Omental fat pad (tissue), 4 donors: Measurements from ENCODE around the gene NTF3. TPM values are rescaled to one million over a fixed set of nuclear protein-coding genes. Genes with fewer than 3 reads are reported as not detected.

Experiments
- ATAC-seq: fragments of 150-250 bp; one replicate; pipeline ENCODE4 v1.9.1; 2016; ENCODE audit warnings: mild to moderate bottlenecking, moderate library complexity; ENCODE audit not compliant: low FRiP score
- DNase-seq: peaks from one replicate; pipeline ENCODE4 v3.0.0-alpha.2; 2019; ENCODE audit warnings: low spot score
- total RNA-seq, 4 donors: library from RNA; depleted of rRNA; stranded (reverse); fragments of >200 nt; gene quantifications; one replicate each; pipeline ENCODE4 v1.1.0, GENCODE V29; 2016
- TF ChIP-seq, protein P1 (sequence below), 3 donors: fragments of 450-650 bp; IDR thresholded peaks; one replicate each; pipeline ENCODE4 v1.5.1; 2016 to 2017; ENCODE audit warnings: antibody characterized with exemption in 3 of 3, mild to moderate bottlenecking in 3 of 3, moderate library complexity in 2 of 3

Gene NTF3
- total RNA-seq, result not detected

- DNase-seq (no peak), ATAC-seq (peak; percentile 57)
- TF ChIP-seq, protein P1, sequence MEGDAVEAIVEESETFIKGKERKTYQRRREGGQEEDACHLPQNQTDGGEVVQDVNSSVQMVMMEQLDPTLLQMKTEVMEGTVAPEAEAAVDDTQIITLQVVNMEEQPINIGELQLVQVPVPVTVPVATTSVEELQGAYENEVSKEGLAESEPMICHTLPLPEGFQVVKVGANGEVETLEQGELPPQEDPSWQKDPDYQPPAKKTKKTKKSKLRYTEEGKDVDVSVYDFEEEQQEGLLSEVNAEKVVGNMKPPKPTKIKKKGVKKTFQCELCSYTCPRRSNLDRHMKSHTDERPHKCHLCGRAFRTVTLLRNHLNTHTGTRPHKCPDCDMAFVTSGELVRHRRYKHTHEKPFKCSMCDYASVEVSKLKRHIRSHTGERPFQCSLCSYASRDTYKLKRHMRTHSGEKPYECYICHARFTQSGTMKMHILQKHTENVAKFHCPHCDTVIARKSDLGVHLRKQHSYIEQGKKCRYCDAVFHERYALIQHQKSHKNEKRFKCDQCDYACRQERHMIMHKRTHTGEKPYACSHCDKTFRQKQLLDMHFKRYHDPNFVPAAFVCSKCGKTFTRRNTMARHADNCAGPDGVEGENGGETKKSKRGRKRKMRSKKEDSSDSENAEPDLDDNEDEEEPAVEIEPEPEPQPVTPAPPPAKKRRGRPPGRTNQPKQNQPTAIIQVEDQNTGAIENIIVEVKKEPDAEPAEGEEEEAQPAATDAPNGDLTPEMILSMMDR (IDR thresholded peaks at IDR 0.05), result no peak
Measured at GRCh38 chr12:5432011-5432400, at the start of gene NTF3. Gene NTF3 (plus strand): TSS chr12:5432108. CDS start chr12:5432325, 217 bp downstream.

GRCh38 chr12:5384015-5384414 lies 47.9 kb upstream of the NTF3 start:
- no peak for DNase-seq
- ATAC-seq, result no peak
- TF ChIP-seq, protein P1 (IDR thresholded peaks at IDR 0.05), result no peak

- ATAC-seq, result no peak
- DNase-seq, result no peak
- TF ChIP-seq, protein P1 (IDR thresholded peaks at IDR 0.05), result no peak
Measured at GRCh38 chr12:5388581-5389535, 43.0 kb upstream of the NTF3 start.

GRCh38 chr12:5390174-5390799 lies 41.6 kb upstream of the NTF3 start:
- no peak for DNase-seq
- no peak for ATAC-seq
- TF ChIP-seq, protein P1 (IDR thresholded peaks at IDR 0.05), result no peak

DNA sequence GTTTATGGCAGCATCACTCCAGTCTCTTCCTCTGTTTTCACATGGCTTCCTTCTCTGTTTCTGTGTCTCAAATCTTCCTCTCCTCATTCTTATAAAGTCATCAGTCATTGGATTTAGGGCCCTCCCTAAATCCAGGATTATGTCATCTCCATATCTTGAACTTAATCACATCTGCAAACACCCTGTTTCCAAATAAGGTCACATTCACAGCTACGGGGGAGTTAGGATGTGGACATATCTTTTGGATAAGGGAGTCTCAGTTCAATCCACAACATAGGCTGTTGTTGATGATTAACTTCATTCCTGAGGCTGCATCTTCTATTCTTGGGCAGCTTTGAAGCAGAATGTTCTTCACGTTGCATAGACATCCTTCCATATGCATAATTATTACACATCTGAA lies 40.3 kb upstream of the NTF3 start:
- DNase-seq (no peak), ATAC-seq (no peak)
- TF ChIP-seq, protein P1 (IDR thresholded peaks at IDR 0.05), result no peak

- ATAC-seq, result no peak
- TF ChIP-seq, protein P1 (IDR thresholded peaks at IDR 0.05), result no peak
Measured at GRCh38 chr12:5392961-5393360, 38.9 kb upstream of the NTF3 start.

More at GRCh38 chr12:5392961-5393360, 38.9 kb upstream of the NTF3 start:
- DNase-seq, result no peak
